Stimulated activated CD4-positive, alpha-beta T cell treated with anti-CD3 and anti-CD28 coated beads, Interleukin-2, amount 100 ng/mL, for 4 hours (primary cell): Measurements from ENCODE around the gene ASXL3.

Experiments used
- DNase-seq: peaks from one replicate; pipeline ENCODE4 v3.0.0-alpha.2; 2020; ENCODE audit warnings: low read depth

Gene ASXL3

DNA sequence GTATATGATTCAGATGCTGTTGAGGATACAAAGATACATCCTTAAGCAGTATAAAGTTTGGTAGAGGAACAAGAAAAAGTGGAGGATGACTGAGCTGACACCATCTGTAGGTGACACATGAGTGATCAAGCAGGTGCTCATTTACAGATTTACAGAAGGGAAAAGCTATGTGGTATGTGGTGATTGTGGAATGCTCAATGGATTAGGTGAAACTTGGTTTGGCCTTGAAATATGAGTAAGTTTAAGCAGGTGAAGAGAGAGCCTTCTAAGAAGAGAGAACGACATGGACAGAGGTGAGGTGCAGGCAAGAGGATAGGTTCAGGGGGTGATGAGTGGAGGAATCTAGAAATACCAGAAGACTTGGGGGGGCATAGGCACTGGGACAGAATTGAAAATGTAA, 5.9 kb downstream of the ASXL3 start:
- DNase-seq: no peak

DNA sequence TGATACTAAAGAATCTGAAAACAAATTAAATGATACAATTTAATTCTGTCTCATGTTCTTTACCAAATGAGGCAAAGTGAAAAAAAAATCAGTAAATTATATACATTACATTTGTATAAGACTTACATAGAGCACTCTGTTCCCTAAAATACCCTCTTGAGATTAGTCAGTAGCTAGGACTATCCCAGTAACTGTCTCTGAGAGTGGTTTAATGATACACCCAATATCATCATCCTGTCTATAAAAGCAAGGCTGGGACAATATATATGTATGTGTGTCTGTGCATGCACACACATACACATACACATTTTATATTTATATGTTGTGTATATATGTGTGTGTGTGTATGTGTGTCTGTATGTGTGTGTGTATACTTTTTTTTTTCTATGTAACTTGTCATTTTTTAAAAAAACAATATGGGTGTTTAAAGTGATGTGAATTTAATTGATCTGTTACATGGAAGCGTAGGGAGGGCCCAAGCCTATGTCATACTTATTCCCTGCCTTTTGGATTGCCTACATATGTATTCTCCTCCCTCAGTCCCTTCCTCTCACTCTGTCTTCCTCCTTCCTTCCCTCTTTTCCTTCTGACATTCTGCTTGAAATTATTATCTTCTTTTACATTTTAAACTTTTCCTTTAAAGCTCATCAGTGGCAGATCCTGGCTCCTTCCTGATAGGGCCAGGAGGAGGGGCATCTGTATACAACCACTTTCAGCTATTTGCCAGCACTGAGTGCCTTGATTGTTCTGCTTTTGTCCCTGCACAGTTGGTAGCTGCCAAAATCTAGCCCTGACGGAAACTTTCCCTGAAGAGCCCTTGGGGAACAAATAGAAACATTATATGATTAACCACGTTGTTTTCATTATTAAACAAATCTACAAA, 6.8 kb downstream of the ASXL3 start:
- DNase-seq: no peak

- DNase-seq: no peak
Observed at GRCh38 chr18:33585431-33585775, 7.4 kb downstream of the ASXL3 start.

DNA sequence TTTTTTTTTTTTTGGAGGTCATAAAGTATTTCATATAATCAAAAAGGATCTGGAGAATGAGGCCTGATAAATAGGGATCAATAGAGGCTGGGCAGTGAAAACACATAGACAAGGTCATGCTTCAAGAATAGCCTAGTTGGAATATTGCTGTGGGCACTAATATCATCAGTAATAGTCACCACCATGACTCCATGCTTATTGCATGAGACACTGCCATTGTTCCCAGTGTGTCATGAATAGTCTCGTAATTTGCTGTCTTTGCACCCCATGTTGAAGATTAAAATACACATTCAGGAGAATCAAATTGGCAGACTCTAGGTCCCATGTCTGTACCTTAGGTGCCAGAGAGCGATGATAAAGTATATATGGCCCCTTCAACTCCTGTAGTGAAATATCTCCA, 10.3 kb downstream of the ASXL3 start:
- DNase-seq: no peak

DNA sequence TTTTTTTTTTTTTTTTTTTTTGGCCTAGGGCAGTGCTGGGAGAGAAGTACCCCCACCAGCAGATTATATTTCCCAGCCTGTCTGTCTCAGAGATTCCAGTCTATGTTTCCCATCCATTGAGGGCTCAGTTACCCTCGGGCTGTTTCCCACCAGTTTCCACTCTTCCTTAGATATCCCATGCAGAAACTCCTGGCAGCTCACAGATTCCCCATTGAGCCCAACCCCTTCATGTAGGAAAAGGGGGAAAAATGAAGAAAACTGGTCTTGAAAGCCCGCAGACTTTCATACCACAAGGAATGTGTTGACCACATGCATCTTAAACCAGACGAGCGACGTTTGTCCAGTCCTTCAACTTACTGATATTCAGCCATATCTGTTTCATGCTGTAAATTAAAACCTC, 15.2 kb downstream of the ASXL3 start:
- no peak for DNase-seq

- no peak for DNase-seq
Observed at GRCh38 chr18:33594799-33595198, 16.8 kb downstream of the ASXL3 start.

GRCh38 chr18:33596178-33596854, 18.3 kb downstream of the ASXL3 start:
- DNase-seq: no peak

GRCh38 chr18:33600846-33601245, 22.8 kb downstream of the ASXL3 start:
- DNase-seq: no peak

GRCh38 chr18:33603454-33603853, 25.4 kb downstream of the ASXL3 start:
- DNase-seq: no peak

- DNase-seq: no peak
Observed at GRCh38 chr18:33605250-33605649, 27.2 kb downstream of the ASXL3 start.

GRCh38 chr18:33606621-33607020, 28.6 kb downstream of the ASXL3 start:
- DNase-seq: no peak

DNA sequence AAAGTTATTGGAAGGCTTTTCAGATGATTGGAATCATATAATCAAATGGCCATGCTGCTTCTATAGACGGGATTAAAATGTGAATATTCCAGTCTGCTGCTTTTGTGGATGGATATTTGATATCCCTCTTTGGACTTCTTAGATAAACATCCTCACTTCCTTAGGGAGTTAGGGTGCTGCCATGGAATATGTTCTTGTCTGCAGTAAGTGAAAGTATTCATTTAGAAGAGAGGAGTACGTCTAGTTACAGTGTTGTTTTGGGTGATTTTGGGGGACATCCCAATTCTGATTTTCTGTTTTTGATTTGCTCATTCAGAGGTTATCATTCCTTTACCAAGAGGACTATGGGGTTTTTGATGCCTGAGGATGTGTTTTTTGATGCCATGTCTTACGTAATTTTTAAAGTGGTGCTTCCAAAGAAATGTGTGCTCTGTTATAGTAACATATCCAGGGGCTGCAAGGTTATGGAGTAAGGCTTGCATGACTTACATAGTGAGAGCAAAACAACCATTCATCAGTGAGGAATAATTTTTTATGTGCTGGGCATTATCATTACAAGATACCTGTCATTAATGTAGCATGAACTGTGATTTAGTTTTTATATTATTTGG, 33.6 kb downstream of the ASXL3 start:
- DNase-seq: no peak

DNA sequence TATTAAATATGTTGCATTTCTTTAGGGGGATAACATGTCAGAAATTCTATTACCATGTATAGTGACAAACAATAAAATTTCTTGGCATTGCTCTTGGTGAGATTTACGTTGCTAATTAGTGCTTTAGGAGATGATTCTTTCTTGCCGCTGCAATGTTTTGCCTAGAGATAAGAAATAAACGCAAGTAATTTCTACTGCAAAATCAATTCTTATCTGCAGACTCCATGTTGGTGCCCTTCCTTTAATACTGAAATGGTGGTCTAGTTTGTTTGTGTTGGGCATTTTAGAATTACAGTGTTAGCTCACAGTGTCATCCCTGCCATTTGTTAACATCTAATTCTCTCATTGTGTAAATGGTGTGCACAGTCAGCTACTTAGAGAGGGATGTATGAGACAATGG, 34.6 kb downstream of the ASXL3 start:
- no peak for DNase-seq

GRCh38 chr18:33616556-33616955, 38.5 kb downstream of the ASXL3 start:
- no peak for DNase-seq

DNA sequence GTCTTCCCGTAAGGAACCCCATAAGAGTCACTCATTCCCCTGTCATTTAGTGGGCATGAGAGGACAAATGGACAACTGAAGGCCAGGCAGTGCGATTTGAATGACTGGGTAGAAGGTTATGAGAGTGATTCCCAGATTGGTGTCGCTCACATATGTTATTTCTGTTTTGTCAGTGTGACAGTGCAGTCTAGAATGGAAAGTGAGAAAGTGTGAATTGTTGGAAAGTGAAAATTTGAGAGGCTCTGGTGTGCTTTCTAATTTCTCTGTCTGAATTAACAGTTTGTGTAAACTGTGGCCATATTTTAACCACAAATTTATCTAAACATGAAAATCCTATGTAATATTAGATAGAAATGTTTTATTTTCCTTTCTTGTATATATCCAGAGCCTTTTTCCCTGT, 49.1 kb downstream of the ASXL3 start:
- no peak for DNase-seq

DNA sequence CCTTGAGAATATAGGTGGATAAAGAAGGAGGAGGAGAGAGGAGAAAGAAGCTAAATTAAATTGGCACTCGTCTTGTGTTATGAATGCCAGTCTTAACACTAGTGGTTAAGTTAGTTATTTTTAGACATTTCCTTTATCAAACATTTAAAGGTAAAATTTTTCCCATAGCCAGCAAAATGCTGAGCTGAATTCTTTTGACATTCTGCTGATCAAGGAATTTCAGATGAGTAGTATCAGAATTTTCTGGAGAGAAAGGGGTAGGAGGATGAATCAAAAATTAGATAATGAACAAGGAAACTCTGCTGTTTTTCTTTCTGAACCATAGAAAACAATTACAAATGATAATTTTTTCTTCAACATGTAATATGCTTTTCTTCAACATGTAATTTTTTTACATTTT, 52.5 kb downstream of the ASXL3 start:
- no peak for DNase-seq

DNA sequence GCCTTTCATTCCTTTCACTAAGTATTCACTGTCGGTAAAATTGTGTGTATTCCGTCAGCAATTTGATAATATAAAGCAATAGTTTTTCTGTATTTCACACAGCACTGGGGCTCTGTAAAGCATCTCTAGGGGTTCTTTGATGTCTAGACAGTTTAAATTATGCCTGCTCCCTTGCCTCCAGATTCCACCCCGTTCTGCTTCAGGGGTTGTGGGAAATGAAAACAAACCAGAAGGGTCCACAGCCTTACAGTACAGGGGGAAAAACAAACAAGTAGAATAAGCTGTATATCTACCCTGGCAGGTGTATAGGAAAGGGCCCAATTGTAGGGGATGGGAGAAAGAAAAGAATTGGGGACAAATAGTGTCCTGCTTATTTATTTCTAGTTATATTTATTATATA, 63.1 kb downstream of the ASXL3 start:
- no peak for DNase-seq

- DNase-seq: no peak
Observed at GRCh38 chr18:33644494-33644893, 66.5 kb downstream of the ASXL3 start.

GRCh38 chr18:33647365-33647764, 69.3 kb downstream of the ASXL3 start:
- no peak for DNase-seq

- DNase-seq: no peak
Observed at GRCh38 chr18:33652635-33653034, 74.6 kb downstream of the ASXL3 start.

GRCh38 chr18:33653231-33653630, 75.2 kb downstream of the ASXL3 start:
- DNase-seq: no peak

- no peak for DNase-seq
Observed at GRCh38 chr18:33656889-33657448, 79.0 kb downstream of the ASXL3 start.

DNA sequence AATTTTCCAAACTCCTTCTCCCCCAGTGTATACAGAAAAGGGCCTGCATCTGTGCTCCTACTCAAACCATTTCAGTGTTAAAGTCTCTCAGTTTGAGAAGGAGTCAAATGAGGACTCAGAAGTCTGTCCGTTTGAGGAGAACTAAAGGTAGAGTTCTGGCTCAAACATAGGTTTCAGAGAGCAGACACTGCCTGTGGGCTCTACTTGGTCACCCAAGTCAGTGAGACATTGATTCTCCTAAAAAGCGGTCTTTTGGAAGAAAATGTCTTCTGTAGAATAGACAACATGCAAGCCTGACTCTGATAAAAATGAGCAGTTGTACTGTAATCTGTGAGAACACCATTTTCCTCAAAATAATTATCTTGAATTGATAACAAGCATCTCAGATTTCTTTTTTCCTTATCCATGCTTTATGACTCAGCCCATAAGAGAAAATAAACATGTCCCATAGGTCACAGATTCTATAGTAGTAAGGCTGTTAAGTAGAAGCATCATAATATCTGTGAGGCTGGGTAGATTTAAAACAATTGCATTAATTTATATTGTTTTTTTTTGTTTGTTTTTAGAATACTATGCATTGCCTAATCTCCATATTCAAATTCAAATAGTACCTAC, 82.8 kb downstream of the ASXL3 start:
- no peak for DNase-seq
